Activated naive CD4-positive, alpha-beta T cell treated with Interleukin-2 at 50 U/mL for 16 hours (primary cell): ENCODE measurements around the gene VPS36.
A peak's percentile ranks its signal among the peaks of the same experiment; 100 is the strongest.
"Not testable (repeated sequence)": the region's sequence is repeated elsewhere in the genome, so short reads cannot be mapped to it uniquely, and the experiment has no call there.

Source experiments
- DNase-seq: peaks from one replicate; pipeline ENCODE4 v3.0.0-alpha.2; 2020

VPS36 gene

GRCh38 chr13:52432456-52432855, 18.0 kb downstream of the VPS36 start:
- DNase-seq = no peak

GRCh38 chr13:52428295-52428694, 22.1 kb downstream of the VPS36 start:
- DNase-seq = no peak

GRCh38 chr13:52421216-52421615, 29.2 kb downstream of the VPS36 start:
- no peak for DNase-seq

GRCh38 chr13:52419080-52419479, 31.4 kb downstream of the VPS36 start:
- DNase-seq = no peak

GRCh38 chr13:52414963-52415362, 35.5 kb downstream of the VPS36 start:
- DNase-seq = no peak

GRCh38 chr13:52414051-52414450, 36.4 kb downstream of the VPS36 start:
- no peak for DNase-seq

- DNase-seq = no peak
These were observed 38.3 kb downstream of the VPS36 start for GRCh38 chr13:52412128-52412527.

GRCh38 chr13:52411629-52412028, 38.8 kb downstream of the VPS36 start:
- DNase-seq = no peak

GRCh38 chr13:52408071-52408658, 42.3 kb downstream of the VPS36 start:
- DNase-seq = not testable (repeated sequence)

- DNase-seq = not testable (repeated sequence)
These were observed 43.0 kb downstream of the VPS36 start for GRCh38 chr13:52407436-52407835.

- DNase-seq = no peak
These were observed 43.8 kb downstream of the VPS36 start for GRCh38 chr13:52406629-52407028.

- peak; percentile 9 for DNase-seq
These were observed 44.5 kb downstream of the VPS36 start, which contains the start of gene THSD1 for GRCh38 chr13:52405767-52406494. THSD1 (minus strand) TSS chr13:52406172; CDS start chr13:52402600, 3,572 bp downstream.

- no peak for DNase-seq
These were observed 45.1 kb downstream of the VPS36 start for GRCh38 chr13:52405369-52405766.

GRCh38 chr13:52399708-52400107, 50.7 kb downstream of the VPS36 start:
- no peak for DNase-seq

- no peak for DNase-seq
These were observed 51.4 kb downstream of the VPS36 start for GRCh38 chr13:52399046-52399445.

GRCh38 chr13:52395704-52396103, 54.7 kb downstream of the VPS36 start:
- no peak for DNase-seq

GRCh38 chr13:52394586-52394985, 55.8 kb downstream of the VPS36 start:
- DNase-seq = no peak

- DNase-seq = no peak
These were observed 56.7 kb downstream of the VPS36 start for GRCh38 chr13:52393572-52394357.

GRCh38 chr13:52387721-52388120, 62.7 kb downstream of the VPS36 start:
- DNase-seq = no peak

- no peak for DNase-seq
These were observed 64.6 kb downstream of the VPS36 start for GRCh38 chr13:52385870-52386269.

- DNase-seq = no peak
These were observed 67.1 kb downstream of the VPS36 start for GRCh38 chr13:52383366-52383765.

- DNase-seq = no peak
These were observed 72.1 kb downstream of the VPS36 start for GRCh38 chr13:52378312-52378711.

- DNase-seq = no peak
These were observed 72.5 kb downstream of the VPS36 start for GRCh38 chr13:52377898-52378297.

- no peak for DNase-seq
These were observed 75.5 kb downstream of the VPS36 start for GRCh38 chr13:52374873-52375411.
